NOMO-1 (cell line): Measurements from ENCODE around the gene AGAP1.

Experiments used
- DNase-seq, 2 experiments: peaks; one replicate each; lab custom pipeline; 2025; ENCODE audit not compliant: unreplicated experiment in 2 of 2; lab: John Stamatoyannopoulos, UW

AGAP1 gene

GRCh38 chr2:235530735-235531134, 36.9 kb downstream of the AGAP1 start:
- DNase-seq, result no peak

- no peak for DNase-seq
These were observed 38.5 kb downstream of the AGAP1 start for GRCh38 chr2:235532307-235532706.

GRCh38 chr2:235533198-235533597, 39.4 kb downstream of the AGAP1 start:
- no peak for DNase-seq

- no peak for DNase-seq
These were observed 40.0 kb downstream of the AGAP1 start for GRCh38 chr2:235533616-235534385.

- DNase-seq, result no peak
These were observed 41.0 kb downstream of the AGAP1 start for GRCh38 chr2:235534678-235535422.

GRCh38 chr2:235535423-235536130, 41.7 kb downstream of the AGAP1 start:
- no peak for DNase-seq

- DNase-seq, result no peak
These were observed 42.9 kb downstream of the AGAP1 start for GRCh38 chr2:235536711-235537110.

- DNase-seq, result no peak
These were observed 43.3 kb downstream of the AGAP1 start for GRCh38 chr2:235537186-235537585.

GRCh38 chr2:235537587-235537986, 43.7 kb downstream of the AGAP1 start:
- DNase-seq, result no peak

GRCh38 chr2:235538144-235538639, 44.3 kb downstream of the AGAP1 start:
- DNase-seq, result no peak

GRCh38 chr2:235538981-235539380, 45.1 kb downstream of the AGAP1 start:
- DNase-seq, result no peak

- no peak for DNase-seq
These were observed 45.9 kb downstream of the AGAP1 start for GRCh38 chr2:235539773-235540172.

GRCh38 chr2:235541016-235541415, 47.2 kb downstream of the AGAP1 start:
- no peak for DNase-seq

GRCh38 chr2:235541838-235542549, 48.2 kb downstream of the AGAP1 start:
- no peak for DNase-seq

- no peak for DNase-seq
These were observed 48.9 kb downstream of the AGAP1 start for GRCh38 chr2:235542733-235543127.

- no peak for DNase-seq
These were observed 49.4 kb downstream of the AGAP1 start for GRCh38 chr2:235543128-235543750.

- no peak for DNase-seq
These were observed 50.2 kb downstream of the AGAP1 start for GRCh38 chr2:235543851-235544688.

GRCh38 chr2:235544689-235544969, 50.8 kb downstream of the AGAP1 start:
- no peak for DNase-seq

- no peak for DNase-seq
These were observed 51.7 kb downstream of the AGAP1 start for GRCh38 chr2:235545339-235546150.
